GM18508 (cell line): ENCODE results near the gene YOD1.

Source experiments
- ATAC-seq: cut with Tn5 transposase; IDR thresholded peaks from one replicate; pipeline ENCODE4 v1.9.1; 2021; ENCODE audit warnings: moderate number of reproducible peaks; ENCODE audit not compliant: insufficient read depth, unreplicated experiment

Gene YOD1

DNA sequence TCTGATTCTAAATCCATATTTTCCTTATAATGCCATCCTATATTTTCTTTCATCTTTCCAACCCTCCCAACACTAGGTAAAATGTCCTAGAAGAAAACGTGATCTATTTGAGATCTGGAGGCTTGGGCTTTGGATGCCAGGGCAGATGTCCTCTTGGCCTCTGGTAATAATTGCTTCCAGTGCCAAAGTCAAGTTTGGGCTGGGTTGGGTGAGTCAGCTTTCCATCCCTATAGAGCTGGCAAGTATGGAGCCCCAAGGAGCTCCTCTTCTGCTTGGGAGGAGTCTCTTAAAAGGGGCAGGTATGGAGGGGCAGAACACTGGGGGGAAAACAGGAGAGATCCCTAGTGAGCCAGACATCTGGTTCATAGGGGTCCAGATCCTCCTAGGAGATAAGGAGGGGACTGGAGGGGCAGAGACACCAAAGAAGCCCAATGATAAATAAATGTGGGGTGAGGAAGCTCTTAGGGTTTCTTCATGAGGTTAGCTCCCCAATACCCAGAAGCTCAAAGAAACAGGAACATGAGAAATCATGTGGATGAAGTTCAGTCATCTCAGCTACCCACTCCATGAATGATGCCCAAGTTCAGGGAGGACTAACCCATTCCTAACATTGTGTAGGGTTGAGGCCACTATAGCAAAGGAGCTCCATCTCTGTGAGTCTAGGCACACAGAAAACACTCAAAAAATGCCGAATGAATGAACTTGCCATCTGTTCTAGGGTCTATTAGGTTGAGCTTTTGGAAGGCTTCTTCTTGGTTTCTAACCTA lies 21.9 kb downstream of the YOD1 start:
- no peak for ATAC-seq

DNA sequence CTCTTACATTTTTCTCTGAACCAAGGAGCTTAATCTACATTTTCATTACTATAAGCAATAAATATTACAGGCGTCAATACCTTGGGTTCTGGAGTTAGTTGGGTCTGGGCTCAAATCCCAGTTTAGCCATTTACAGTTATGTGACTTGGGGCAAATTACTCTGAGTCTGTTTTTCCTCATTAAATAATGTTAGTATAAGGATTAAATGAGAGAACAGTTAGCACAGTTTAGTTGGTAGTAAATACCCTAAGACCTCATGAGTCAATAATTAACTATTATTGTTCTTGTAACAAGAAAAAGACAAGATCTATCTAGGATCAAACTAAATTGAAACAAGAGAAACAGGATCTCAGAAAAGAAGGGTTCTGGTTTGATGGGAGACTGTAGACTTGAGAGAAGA lies 23.1 kb downstream of the YOD1 start:
- no peak for ATAC-seq

DNA sequence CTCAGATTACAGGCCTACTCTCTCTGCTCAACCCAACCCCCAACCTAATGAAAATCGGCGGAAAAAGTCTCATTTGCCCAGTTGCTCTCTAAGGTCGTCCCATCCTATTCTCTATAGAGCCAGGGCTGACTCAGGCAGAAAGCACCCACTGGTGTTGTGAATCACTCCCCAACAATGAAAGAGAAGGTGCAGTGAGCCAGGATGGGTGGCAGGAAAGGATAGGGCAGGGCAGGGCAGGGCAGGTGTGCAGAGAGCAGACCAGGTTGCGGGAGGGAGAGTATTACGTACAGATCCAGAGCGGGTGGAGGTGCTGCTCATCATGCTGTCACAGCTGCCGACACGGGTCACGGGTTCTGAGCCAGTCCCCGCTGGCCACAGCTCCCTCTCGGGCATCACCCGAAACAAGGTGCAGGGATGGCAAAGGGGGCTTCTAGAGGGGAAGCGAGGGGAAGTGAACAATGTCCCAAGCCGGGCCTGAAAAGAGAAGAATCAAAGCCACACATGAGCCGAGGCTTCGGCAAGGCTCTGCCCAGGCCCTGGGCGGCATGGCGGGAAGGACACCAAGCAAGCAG lies 23.7 kb downstream of the YOD1 start:
- ATAC-seq = no peak

DNA sequence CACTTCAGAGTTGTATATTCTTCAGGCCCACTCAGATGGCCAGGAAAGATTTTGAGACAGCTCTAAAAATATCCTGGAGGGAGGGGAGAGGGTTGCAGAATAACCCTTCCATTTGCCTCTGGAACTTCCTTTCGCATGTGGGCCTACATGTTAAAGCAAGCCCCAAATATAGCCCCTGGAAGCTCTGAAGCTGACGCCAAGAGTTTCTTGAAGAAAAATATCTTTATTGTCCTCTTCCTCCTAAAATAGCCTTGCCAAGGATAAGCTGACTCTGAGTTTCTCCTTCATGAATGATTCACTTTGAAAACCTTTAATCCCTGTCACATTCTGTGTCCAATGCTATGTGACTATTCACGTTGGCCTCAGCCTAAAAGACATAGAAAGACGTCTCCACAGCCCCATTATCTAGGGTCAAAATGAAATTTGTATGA lies 24.9 kb downstream of the YOD1 start:
- ATAC-seq = no peak

DNA sequence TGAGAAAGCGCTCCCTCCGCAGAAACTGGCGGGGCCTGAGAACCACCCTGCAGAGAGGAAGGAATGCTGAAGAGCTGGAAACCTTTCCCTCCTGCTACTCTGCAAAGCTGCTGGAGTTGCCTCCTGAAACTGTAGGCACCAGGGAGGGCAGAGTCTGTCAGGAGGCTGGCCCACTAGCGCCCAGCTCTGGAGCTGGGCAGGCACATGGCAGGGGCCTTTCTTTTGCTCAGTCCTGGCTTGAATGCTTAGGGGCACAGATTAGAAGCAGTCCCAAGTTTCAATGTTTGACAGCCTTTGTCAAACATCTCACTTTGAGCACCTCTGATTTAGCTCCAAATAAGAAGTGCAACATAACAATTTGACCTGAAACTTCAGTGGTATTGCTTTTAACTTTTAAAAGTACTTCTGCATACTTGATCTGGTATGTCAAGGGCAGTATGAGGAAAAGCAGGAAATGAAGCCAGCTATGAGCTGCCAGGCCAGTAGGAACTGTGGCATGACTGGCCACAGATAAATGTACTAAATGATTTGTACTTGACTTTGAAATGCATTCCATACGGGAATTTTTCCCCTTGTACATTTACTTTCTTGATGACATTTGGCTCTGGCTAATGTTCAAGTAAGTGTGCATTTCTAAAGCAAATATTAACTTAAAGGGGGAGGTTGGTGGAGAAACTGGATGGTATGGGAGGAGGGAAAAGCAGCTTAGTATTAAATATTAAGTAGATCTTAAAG lies 25.7 kb downstream of the YOD1 start:
- ATAC-seq = no peak

DNA sequence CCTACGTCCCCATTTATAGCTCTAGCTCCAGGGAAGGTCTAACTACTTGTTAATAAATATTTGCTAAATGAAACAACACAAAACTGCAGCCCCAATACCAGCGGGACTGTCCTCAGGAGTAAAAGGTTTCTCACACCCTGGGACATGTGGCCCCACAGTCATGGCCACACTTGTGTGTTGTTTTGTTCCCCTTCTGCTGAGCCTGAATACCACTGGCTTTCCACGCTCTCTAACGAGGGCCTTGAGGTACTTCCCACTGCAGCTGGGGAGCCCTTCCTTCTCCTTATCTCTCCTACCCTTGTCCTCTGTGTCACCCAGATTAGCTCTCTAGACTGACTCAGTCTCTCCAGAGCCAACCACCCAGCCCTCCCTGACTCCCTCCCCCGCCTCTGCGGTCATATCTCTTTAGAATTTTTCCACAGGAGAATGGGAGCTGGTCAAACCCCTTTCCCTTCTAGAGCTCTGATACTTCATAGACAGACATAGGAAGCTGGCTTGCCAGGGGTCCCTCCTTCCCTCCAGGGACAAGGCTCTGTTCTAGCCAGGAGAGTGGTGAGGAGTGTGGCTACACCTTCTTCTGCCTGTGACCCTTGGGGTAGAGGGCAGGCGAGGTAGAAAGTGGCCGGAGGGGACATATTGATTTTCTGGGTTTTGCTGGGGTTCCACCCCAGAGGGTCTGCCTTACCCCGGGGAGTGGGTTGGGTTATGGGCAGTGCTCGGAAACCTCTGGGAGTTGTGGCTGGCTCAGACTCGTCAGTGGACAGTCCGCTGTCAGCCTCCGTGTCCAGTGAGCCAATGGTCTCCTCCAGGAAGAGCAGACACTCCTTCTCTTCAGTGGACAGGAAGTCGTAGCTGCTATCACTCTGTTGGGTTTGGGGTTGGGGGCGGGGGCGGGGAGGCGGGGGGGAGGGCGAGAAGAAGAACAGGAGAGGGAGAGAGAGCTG lies 26.5 kb downstream of the YOD1 start:
- ATAC-seq = no peak

DNA sequence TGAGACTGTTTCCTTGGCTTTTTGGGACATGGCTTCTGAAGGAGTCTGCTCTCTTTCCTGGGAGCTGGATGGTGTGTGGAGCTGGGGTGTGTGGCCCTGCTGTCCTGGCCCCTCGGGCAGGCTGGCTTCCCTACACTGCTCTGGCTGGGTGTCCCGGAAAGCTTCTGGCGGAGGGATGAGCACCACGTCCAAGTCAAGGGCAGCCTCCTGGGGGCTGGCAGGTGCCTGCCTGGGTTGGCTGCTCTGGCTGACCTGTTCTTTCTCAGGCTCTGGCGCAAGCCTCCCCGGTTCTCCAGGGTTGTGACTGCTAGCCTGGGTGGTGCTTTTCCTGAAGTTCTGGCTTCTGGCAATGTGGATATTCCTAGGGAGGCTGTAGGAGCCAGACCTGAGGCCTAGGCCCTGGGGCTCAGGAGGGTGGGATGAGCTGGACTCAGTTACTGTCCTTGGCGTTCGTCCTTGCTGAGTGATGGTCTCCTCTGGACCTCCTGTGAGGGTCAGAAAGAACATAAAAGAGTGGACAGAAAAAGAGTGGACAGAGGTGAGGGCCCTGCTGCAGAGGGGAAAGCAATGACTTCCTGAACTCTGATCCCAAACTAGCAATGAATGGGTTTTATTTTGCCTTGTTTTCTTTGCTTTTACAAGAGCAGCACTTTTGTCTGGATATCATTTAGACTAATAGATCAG lies 27.9 kb downstream of the YOD1 start:
- no peak for ATAC-seq

DNA sequence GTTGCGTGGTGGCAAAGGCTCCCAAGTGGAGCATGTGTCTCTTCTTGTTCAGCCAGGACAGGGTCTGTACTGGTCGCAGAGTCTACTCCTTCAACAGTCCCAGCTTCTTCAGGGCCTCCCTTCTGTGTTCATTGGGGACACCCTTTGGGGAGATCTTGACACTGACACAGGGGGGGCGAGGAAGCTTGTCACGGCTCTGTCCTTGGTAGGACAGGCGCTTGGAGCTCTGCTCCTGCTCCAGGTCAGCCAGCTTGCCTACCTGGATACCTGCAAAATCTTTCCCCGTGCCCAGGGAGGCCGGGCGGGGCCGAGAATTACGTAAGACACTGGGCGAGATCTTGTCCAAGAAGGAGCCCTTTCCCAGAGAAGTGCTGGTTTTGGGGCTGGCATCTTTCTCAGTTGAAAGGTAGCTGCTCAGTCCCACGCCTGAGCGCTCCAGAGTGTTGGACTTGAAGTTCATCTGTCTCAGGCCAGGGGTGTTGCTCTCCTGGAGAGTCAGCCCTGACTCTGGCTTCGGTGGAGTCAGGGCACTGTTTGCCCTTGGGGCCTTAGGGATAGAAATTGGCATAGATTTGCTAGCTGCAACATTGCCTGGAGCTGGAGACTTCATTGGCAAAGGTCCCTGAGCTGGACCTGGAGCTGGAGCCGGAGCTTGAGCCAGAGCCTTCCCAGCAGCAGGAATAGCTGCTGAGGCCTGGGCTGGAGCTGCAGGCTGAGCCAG lies 29.0 kb downstream of the YOD1 start:
- no peak for ATAC-seq

DNA sequence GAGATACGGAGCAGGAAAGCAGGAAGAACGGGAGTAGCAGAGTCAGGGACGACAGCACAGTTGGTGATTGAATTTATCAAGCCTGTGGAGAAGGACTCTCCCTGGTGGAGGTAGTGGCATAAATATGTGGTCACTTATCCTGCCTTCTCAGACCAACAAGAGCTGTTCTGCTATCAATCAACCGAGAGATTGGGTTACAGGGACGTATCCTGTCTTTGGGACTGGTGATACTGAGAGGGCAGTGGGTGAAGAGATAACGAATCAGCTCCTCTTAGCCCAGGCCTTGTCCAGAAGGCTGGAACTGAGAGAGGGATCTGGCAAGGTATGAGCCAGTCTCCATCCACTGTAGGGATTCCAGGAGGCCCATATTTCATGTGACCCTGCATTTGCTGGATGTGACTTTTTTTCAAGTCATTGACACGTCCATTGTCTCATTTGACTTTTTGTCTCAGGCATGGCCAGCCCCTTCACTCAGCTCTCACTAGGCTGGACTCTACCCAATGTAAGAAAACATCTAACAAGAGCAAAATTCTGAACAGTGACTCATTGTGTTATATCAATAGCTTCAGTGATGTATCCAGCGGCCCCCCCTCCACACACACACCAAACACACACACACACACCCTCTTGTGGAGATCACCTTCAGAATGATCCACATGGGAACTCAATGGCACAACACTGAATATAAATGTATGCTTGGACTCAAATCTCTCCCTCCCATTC lies 29.7 kb downstream of the YOD1 start:
- ATAC-seq = no peak

DNA sequence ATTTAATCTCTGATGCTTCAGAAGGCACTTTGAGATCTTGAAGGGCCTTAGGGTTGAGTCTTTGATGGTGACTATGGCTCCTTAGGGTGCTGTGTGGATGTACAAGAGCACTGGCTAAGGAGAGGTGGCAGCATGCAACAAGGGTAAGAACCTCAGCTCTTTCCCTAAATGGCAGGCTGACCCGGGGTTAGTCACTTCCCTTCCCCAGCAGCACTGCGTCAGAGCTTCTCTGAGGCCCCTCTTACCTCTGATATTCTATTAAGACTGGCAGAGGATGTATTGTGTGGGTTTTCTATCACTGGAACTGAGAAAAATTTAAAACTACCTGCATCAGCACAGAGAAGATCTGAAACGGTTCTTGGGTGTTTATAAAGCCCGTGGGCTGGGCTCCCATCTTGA lies 30.3 kb downstream of the YOD1 start:
- no peak for ATAC-seq

DNA sequence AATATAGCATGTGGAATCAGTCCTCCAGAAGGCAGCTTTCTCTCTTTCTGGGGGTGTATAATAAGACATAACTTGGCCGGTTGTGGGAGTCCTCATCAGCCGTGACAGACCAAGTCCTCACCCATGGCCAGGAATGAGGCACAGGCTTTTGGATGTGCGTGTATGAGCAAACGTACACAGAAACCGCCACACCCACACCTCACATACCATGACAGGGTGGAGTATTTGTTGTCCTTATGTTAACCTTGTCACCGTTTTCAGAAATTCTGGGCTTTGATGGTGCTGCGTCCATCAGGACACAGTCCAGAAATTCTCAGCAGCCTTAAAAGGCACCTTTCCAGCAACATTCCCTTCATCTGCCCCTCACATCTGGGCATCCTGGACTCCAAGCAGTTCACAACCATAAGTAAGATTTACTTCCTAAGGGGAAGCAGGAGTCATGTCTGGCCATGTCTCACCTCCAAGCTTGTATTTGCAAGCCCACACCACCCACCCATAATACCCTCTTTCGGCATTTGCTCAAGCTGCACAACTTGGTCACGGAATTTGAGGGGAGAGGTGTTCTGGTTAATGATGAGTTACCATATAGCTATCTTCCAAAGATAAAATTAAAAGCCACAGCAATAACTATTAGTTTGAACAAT lies 30.8 kb downstream of the YOD1 start:
- ATAC-seq = no peak

DNA sequence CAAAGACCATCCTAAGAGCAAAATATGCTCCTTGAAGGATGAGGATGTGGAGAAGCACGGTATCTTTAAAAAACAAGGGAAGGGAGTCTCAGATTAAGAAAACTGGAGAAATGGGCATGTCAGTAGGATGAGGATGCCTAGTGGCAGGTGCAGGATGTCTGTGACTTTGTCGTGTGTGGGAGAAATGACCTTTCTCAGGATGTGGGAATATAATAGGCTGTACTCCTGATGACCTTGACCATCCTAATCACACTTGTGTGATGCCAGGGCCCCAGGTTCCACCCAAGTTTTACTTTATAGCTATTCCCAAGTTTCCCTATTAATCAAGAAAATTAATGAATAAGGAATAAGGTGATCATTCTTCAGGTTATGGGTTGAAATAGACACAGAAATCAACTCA lies 31.3 kb downstream of the YOD1 start:
- ATAC-seq = no peak

DNA sequence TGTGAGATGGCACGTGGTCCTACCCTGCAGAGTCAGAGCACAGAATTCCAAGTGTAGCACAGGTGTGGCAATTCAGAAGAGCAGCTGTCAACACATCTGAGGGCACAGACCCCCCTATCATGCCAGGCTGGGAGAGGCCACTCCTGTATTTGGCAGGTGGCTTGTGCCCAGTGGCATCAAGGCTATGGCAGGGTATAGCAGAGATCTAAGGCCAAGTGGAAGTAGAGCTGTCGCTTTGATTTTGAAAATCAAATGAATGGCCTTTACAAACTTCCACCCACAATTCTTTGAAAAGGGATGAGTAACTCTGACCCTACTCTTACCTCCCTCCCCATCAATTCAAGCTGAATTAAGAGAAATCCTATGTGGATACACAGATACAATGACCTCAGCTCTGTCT lies 31.8 kb downstream of the YOD1 start:
- ATAC-seq = no peak

DNA sequence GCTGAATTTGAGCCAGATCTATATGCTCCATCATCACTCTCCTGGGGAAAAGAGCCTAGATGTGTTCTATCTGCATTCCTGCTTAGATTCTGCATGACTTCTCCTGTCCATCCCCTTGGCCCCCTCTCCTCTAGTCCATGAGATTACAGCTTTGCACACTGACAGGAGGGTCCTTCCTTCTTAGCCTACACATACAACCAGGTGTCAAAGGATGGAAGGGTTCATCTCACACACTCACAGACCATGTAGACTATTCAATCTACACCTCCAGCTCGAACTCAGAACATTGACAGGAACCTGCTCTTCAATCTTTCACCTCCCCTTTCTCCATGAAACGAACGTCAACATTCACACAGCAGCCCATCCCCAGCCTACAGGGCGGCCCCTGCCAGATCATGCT lies 32.3 kb downstream of the YOD1 start:
- ATAC-seq = no peak

DNA sequence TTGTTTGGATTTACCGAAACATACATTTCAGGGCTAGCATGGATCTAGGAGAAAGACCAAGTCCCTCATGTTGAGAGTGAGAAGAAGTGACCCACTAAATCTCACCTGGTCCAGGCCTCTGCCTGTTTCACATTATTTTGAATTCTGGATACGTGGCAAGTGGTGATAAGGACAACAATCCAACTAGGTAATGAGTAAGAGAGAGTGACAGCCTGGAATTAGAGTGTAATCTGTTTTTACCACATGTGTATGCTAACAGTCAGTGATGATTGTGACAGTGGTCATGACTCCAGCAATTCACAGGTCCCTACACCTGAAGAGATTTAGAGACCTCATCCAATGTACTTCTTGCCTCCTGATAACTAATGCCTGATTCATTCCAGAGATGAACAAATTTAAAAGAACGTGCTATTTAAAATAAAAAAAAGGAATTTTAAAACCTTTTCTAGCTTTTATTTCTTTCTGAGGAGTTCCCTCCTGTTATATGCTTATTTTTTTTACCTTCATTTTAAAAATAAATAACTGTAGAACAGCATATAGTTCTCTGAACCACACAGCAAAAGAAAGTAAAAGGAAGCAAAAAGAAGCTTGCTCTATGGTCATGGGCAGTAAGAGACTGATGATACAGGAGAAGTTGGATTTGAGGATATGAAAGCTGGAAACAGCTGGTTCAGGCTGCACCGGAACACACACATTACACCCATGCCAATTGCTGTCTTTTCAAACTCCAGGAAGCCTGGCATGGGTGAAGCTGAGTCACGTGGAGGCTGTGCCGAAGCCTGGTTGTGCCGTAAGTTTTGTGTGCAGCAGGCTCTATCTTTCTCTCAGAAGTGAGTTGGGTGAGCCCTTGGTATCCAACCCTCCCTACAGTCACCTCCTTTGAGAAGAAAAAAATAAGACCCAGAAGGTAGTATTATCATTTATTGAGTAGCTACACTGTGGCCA lies 33.1 kb downstream of the YOD1 start:
- no peak for ATAC-seq

DNA sequence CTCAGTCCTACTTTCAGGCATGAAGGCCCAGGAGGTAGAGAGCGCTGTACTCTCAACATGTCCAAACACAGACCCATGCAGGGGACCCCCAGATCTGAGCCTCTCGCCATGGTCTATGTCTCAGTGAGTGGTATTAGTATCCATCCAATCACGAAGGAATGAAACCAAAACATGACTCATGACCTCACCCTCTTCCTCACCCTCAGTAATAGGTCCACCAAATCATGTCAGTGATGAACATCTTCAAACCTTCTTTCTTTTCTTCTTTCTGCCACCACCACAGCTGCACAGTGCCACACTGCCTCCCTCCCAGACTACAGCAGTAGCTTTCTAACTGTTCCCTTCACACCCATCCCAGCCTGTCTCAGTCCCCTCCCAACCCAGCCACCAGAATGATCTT lies 35.2 kb downstream of the YOD1 start:
- ATAC-seq = no peak

DNA sequence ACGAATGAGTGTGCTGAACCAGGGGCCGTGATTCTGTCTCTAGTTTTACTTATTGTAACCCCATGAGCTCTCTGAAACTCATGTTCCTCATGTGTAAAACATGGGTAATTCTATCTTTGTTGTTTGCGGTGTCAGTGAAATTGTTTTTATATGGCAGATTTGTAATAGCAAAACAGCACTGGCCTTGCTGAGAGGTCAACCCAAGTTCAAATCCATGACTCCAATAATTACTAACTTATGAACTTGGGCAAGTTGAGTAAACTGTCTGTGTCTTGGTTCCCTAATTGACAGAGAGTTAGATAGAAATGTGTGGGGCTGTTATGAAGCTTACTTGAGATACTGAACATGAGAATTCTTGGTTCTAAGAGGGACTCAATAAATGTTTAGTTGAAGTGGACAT lies 36.3 kb downstream of the YOD1 start:
- no peak for ATAC-seq
